HL-60 (cell line): ENCODE measurements around the gene CARS2.

Experiments used
- GABPA ChIP-seq: IDR thresholded peaks from 2 replicates; pipeline ENCODE4 v1.6.1; 2012; ENCODE audit warnings: low read depth
- POLR2AphosphoS5 ChIP-seq: IDR thresholded peaks from 2 replicates; pipeline ENCODE4 v1.6.1; 2012; ENCODE audit warnings: low read depth
- SPI1 ChIP-seq: IDR thresholded peaks from 2 replicates; pipeline ENCODE4 v1.6.1; 2012; ENCODE audit warnings: low read depth, mild to moderate bottlenecking, borderline replicate concordance
- TF ChIP-seq, protein P1 (sequence below): IDR thresholded peaks from one replicate; pipeline ENCODE4 v1.5.1; 2011; ENCODE audit warnings: low read length, control low read depth, inconsistent platforms; ENCODE audit not compliant: insufficient read depth
- TF ChIP-seq, protein P2 (sequence below): IDR thresholded peaks from 2 replicates; pipeline ENCODE4 v1.6.1; 2012; ENCODE audit warnings: low read depth; ENCODE audit not compliant: insufficient replicate concordance

DNA sequence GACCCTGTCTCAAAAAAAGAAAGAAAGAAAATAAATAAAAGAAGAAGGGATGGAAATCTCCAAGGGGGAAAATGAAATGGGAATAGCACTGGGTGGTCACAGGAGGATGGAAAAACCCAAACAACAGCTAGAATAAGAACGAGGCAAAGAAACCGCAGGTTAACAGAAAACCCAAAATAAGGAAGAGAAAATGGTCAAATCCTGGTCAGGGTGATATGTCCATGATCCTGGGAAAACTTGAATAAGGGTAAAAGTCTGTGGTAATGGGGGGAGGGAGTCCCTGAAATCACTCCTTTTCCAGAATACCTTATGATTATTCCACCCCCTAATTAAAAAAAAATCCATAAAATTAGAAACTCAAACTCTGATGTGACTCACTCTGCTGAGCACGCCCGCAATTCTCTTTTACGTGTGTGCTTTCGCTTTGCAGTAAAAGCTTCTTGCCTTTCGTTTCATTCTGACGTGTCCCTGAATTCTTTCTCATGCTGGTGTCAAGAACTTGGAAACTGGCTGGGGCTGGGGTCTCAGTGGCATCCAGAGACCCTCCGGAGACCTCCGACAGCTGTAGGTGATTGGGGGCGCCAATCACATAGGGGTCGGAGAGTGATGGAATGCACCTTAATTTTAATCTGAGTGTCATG is 94.8 kb downstream of the CARS2 start:
- TF ChIP-seq, protein P1, sequence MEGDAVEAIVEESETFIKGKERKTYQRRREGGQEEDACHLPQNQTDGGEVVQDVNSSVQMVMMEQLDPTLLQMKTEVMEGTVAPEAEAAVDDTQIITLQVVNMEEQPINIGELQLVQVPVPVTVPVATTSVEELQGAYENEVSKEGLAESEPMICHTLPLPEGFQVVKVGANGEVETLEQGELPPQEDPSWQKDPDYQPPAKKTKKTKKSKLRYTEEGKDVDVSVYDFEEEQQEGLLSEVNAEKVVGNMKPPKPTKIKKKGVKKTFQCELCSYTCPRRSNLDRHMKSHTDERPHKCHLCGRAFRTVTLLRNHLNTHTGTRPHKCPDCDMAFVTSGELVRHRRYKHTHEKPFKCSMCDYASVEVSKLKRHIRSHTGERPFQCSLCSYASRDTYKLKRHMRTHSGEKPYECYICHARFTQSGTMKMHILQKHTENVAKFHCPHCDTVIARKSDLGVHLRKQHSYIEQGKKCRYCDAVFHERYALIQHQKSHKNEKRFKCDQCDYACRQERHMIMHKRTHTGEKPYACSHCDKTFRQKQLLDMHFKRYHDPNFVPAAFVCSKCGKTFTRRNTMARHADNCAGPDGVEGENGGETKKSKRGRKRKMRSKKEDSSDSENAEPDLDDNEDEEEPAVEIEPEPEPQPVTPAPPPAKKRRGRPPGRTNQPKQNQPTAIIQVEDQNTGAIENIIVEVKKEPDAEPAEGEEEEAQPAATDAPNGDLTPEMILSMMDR, result no peak
- TF ChIP-seq POLR2AphosphoS5, result no peak
- no peak for TF ChIP-seq GABPA
- TF ChIP-seq, protein P2, sequence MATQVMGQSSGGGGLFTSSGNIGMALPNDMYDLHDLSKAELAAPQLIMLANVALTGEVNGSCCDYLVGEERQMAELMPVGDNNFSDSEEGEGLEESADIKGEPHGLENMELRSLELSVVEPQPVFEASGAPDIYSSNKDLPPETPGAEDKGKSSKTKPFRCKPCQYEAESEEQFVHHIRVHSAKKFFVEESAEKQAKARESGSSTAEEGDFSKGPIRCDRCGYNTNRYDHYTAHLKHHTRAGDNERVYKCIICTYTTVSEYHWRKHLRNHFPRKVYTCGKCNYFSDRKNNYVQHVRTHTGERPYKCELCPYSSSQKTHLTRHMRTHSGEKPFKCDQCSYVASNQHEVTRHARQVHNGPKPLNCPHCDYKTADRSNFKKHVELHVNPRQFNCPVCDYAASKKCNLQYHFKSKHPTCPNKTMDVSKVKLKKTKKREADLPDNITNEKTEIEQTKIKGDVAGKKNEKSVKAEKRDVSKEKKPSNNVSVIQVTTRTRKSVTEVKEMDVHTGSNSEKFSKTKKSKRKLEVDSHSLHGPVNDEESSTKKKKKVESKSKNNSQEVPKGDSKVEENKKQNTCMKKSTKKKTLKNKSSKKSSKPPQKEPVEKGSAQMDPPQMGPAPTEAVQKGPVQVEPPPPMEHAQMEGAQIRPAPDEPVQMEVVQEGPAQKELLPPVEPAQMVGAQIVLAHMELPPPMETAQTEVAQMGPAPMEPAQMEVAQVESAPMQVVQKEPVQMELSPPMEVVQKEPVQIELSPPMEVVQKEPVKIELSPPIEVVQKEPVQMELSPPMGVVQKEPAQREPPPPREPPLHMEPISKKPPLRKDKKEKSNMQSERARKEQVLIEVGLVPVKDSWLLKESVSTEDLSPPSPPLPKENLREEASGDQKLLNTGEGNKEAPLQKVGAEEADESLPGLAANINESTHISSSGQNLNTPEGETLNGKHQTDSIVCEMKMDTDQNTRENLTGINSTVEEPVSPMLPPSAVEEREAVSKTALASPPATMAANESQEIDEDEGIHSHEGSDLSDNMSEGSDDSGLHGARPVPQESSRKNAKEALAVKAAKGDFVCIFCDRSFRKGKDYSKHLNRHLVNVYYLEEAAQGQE, result no peak
- no peak for TF ChIP-seq SPI1
